Glomerular visceral epithelial cell (primary cell): ENCODE measurements around the gene NUP155.
"Not testable (repeated sequence)": the region's sequence is repeated elsewhere in the genome, so short reads cannot be mapped to it uniquely, and the experiment has no call there.

ENCODE experiments used
- DNase-seq: peaks from one replicate; pipeline ENCODE4 v3.0.0-alpha.2; 2016; ENCODE audit errors: extremely low spot score

The NUP155 gene

GRCh38 chr5:37370864-37371726, at the start of gene NUP155:
Gene NUP155 (minus strand): TSS chr5:37371106. CDS start chr5:37370977, 129 bp downstream.
- peak; percentile 98 for DNase-seq

- DNase-seq, result peak; percentile 31
Measured at GRCh38 chr5:37417347-37417746, 46.4 kb upstream of the NUP155 start.

GRCh38 chr5:37415456-37415855, 44.5 kb upstream of the NUP155 start:
- DNase-seq, result not testable (repeated sequence)

- no peak for DNase-seq
Measured at GRCh38 chr5:37412515-37412914, 41.6 kb upstream of the NUP155 start.

GRCh38 chr5:37400501-37400900, 29.6 kb upstream of the NUP155 start:
- DNase-seq, result no peak

- DNase-seq, result no peak
Measured at GRCh38 chr5:37396352-37396751, 25.4 kb upstream of the NUP155 start.

- no peak for DNase-seq
Measured at GRCh38 chr5:37391591-37391990, 20.7 kb upstream of the NUP155 start.

GRCh38 chr5:37379100-37379628, 8.3 kb upstream of the NUP155 start, which contains the start of gene WDR70:
Gene WDR70 (plus strand): TSS chr5:37379318. CDS start chr5:37379368, 50 bp downstream.
- peak; percentile 93 for DNase-seq

GRCh38 chr5:37378066-37378465, 7.2 kb upstream of the NUP155 start:
- not testable (repeated sequence) for DNase-seq

- peak; percentile 73 for DNase-seq
Measured at GRCh38 chr5:37375091-37375490, 4.2 kb upstream of the NUP155 start.

GRCh38 chr5:37370550-37370863, 399 bp downstream of the NUP155 start:
- DNase-seq, result no peak

GRCh38 chr5:37355161-37355560, 15.7 kb downstream of the NUP155 start:
- DNase-seq, result no peak

GRCh38 chr5:37342741-37343140, 28.2 kb downstream of the NUP155 start:
- not testable (repeated sequence) for DNase-seq

- DNase-seq, result not testable (repeated sequence)
Measured at GRCh38 chr5:37334754-37335153, 36.2 kb downstream of the NUP155 start.

GRCh38 chr5:37326536-37326935, 44.4 kb downstream of the NUP155 start:
- DNase-seq, result no peak

GRCh38 chr5:37323607-37324006, 47.3 kb downstream of the NUP155 start:
- DNase-seq, result no peak

GRCh38 chr5:37319037-37319782, 51.7 kb downstream of the NUP155 start:
- DNase-seq, result no peak

- no peak for DNase-seq
Measured at GRCh38 chr5:37316027-37316426, 54.9 kb downstream of the NUP155 start.

- no peak for DNase-seq
Measured at GRCh38 chr5:37310360-37310759, 60.5 kb downstream of the NUP155 start.

GRCh38 chr5:37308793-37309192, 62.1 kb downstream of the NUP155 start:
- DNase-seq, result no peak

- no peak for DNase-seq
Measured at GRCh38 chr5:37304888-37305287, 66.0 kb downstream of the NUP155 start.

- not testable (repeated sequence) for DNase-seq
Measured at GRCh38 chr5:37296313-37296712, 74.6 kb downstream of the NUP155 start.
